Mucosa of descending colon (tissue), 3 donors: ENCODE data around the gene SPOCK1. TPM values are rescaled to one million over a fixed set of nuclear protein-coding genes. Genes with fewer than 3 reads are reported as not detected.
A peak's percentile ranks its signal among the peaks of the same experiment; 100 is the strongest.

ENCODE experiments used
- ATAC-seq: fragments of 200-7000 bp; cut with Tn5 transposase; one replicate; pipeline ENCODE4 v1.9.1; 2020; ENCODE audit warnings: mild to moderate bottlenecking, moderate library complexity
- DNase-seq, 3 donors: peaks; one replicate each; pipeline ENCODE4 v3.0.0-alpha.2; 2020
- H3K36me3 ChIP-seq: fragments of 200-600 bp; one replicate; pipeline ENCODE4 v1.8.0; 2021; ENCODE audit warnings: low read depth, mild to moderate bottlenecking
- H3K4me1 ChIP-seq: fragments of 200-600 bp; one replicate; pipeline ENCODE4 v1.8.0; 2021; ENCODE audit warnings: low read depth, mild to moderate bottlenecking
- H3K4me3 ChIP-seq: fragments of 200-600 bp; one replicate; pipeline ENCODE4 v1.8.0; 2021; ENCODE audit warnings: mild to moderate bottlenecking
- H3K9me3 ChIP-seq: fragments of 200-600 bp; one replicate; pipeline ENCODE4 v1.8.0; 2021; ENCODE audit warnings: mild to moderate bottlenecking
- CTCF ChIP-seq: fragments of 200-600 bp; IDR thresholded peaks from one replicate; pipeline ENCODE4 v1.8.0; 2022; ENCODE audit warnings: antibody characterized with exemption, mild to moderate bottlenecking
- intact Hi-C, 2 donors: fragments of 100-400 bp; cut with DNase I in 1 of 2; cut with micrococcal nuclease in 1 of 2; formaldehyde crosslinking; loops; one replicate each; pipeline versions ENCODE4 v1.11.0 to v1.11.1; 2022; cut with DNase I, micrococcal nuclease
- total RNA-seq, 3 donors: library from RNA; stranded (reverse); fragmentation: NEBNext Ultra II Directional in 2 of 3; extraction: Animal tissue kit (Norgen Biotek cat#: 25700) in 2 of 3; gene quantifications; one replicate each; pipeline versions ENCODE4 v1.2.1 to v1.2.4, GENCODE V29; 2021 to 2023
- donor health status: DM: no; HTN: no; CAD: no; lungs with moderate emphysema.
- donor health status: DM: no; HTN: no; CAD: no.
- donor health status: DM: no; HTN: yes; CAD: no.

SPOCK1 gene
- total RNA-seq, 3 donors from 2014 or later = 1.8 to 55.5 (median 7.9) TPM

GRCh38 chr5:137192293-137192743, 306.8 kb downstream of the SPOCK1 start:
- DNase-seq (no peak), ATAC-seq (no peak)
- H3K4me1 ChIP-seq = no peaks in the 10 kb centered on the region
- H3K36me3 ChIP-seq = no peaks in the 10 kb centered on the region
- intact Hi-C loops = no loop called here
- H3K4me3 ChIP-seq = no peak overlapping the region
- H3K9me3 ChIP-seq = no peaks in the 10 kb centered on the region
- TF ChIP-seq CTCF = no peak

- H3K4me1 ChIP-seq = no peaks in the 10 kb centered on the region
- DNase-seq = no peak
- H3K9me3 ChIP-seq = no peaks in the 10 kb centered on the region
- intact Hi-C loops = no loop called here
- no peak overlapping the region for H3K4me3 ChIP-seq
- no peak for TF ChIP-seq CTCF
- no peak for ATAC-seq
- no peaks in the 10 kb centered on the region for H3K36me3 ChIP-seq
Measured at GRCh38 chr5:137191179-137191578, 307.9 kb downstream of the SPOCK1 start.

- no peak for TF ChIP-seq CTCF
- no peaks in the 10 kb centered on the region for H3K9me3 ChIP-seq
- no peaks in the 10 kb centered on the region for H3K4me1 ChIP-seq
- DNase-seq = no peak
- H3K4me3 ChIP-seq = no peak overlapping the region
- H3K36me3 ChIP-seq = no peaks in the 10 kb centered on the region
- no peak for ATAC-seq
- intact Hi-C loops = no loop called here
Measured at GRCh38 chr5:137190441-137190840, 308.7 kb downstream of the SPOCK1 start.

- H3K4me3 ChIP-seq = no peak overlapping the region
- DNase-seq = no peak
- no peaks in the 10 kb centered on the region for H3K4me1 ChIP-seq
- no peak for ATAC-seq
- no peaks in the 10 kb centered on the region for H3K36me3 ChIP-seq
- intact Hi-C loops = no loop called here
- H3K9me3 ChIP-seq = no peaks in the 10 kb centered on the region
- TF ChIP-seq CTCF = no peak
Measured at GRCh38 chr5:137190031-137190430, 309.1 kb downstream of the SPOCK1 start.

- no peaks in the 10 kb centered on the region for H3K4me1 ChIP-seq
- H3K36me3 ChIP-seq = no peaks in the 10 kb centered on the region
- no peak for TF ChIP-seq CTCF
- intact Hi-C loops = no loop called here
- ATAC-seq (no peak), DNase-seq (no peak)
- no peaks in the 10 kb centered on the region for H3K9me3 ChIP-seq
- H3K4me3 ChIP-seq = no peak overlapping the region
Measured at GRCh38 chr5:137188566-137188965, 310.6 kb downstream of the SPOCK1 start.

- peak; percentile 29 for ATAC-seq
- H3K4me3 ChIP-seq = no peak overlapping the region
- no peaks in the 10 kb centered on the region for H3K36me3 ChIP-seq
- no peak for DNase-seq
- intact Hi-C loops = no loop called here
- no peaks in the 10 kb centered on the region for H3K9me3 ChIP-seq
- no peak for TF ChIP-seq CTCF
- no peaks in the 10 kb centered on the region for H3K4me1 ChIP-seq
Measured at GRCh38 chr5:137186759-137187461, 312.2 kb downstream of the SPOCK1 start.
